Heart right ventricle (tissue), 16 donors: ENCODE data around the gene PLCL2. TPM values are rescaled to one million over a fixed set of nuclear protein-coding genes. Genes with fewer than 3 reads are reported as not detected.
"Not testable (repeated sequence)": the region's sequence is repeated elsewhere in the genome, so short reads cannot be mapped to it uniquely, and the experiment has no call there.

Experiments
- ATAC-seq, 8 donors: fragments of 200-7000 bp; cut with Tn5 transposase; one replicate each; pipeline ENCODE4 v1.9.1; 2020; ENCODE audit warnings: mild to moderate bottlenecking in 8 of 8, moderate library complexity in 8 of 8, moderate number of reproducible peaks in 1 of 8
- DNase-seq, 2 donors: peaks; one replicate each; pipeline ENCODE4 v3.0.0-alpha.2; 2020
- H3K27ac ChIP-seq, 10 donors: fragments of 200-600 bp; sonication (generic) in 2 of 10; one replicate each; pipeline versions ENCODE4 v1.5.0 to v1.8.0; 2020 to 2022; ENCODE audit warnings: mild to moderate bottlenecking in 3 of 10
- H3K27me3 ChIP-seq, 7 donors: fragments of 200-600 bp; one replicate each; pipeline ENCODE4 v1.8.0; 2021 to 2022; ENCODE audit warnings: mild to moderate bottlenecking in 2 of 7
- H3K36me3 ChIP-seq, 9 donors: fragments of 200-600 bp; sonication (generic) in 1 of 9; one replicate each; pipeline versions ENCODE4 v1.5.0 to v1.8.0; 2020 to 2022; ENCODE audit warnings: mild to moderate bottlenecking in 2 of 9
- H3K4me1 ChIP-seq, 9 donors: fragments of 200-600 bp; sonication (generic) in 1 of 9; one replicate each; pipeline versions ENCODE4 v1.5.0 to v1.8.0; 2020 to 2022; ENCODE audit warnings: mild to moderate bottlenecking in 4 of 9
- H3K4me3 ChIP-seq, 10 donors: fragments of 200-600 bp; sonication (generic) in 2 of 10; one replicate each; pipeline versions ENCODE4 v1.5.0 to v1.8.0; 2020 to 2022; ENCODE audit warnings: mild to moderate bottlenecking in 7 of 10, moderate library complexity in 2 of 10
- H3K9me3 ChIP-seq, 11 donors: fragments of 200-600 bp in 10 of 11; sonication (generic) in 2 of 11; one replicate each; pipeline versions ENCODE4 v1.5.0 to v1.8.0; 2013 to 2022; ENCODE audit warnings: mild to moderate bottlenecking in 2 of 11, control low read depth in 1 of 11, moderate library complexity in 1 of 11
- WGBS, 2 donors: extraction: QIAGEN DNeasy Blood & Tissue Kit; methylation state at CpG; one replicate each; pipeline ENCODE4 v1.1.7; 2013; ENCODE audit warnings: inconsistent platforms in 1 of 2; 5-methylcytosine and 5-hydroxymethylcytosine counted together
- intact Hi-C, 10 donors: fragments of 100-400 bp; cut with DNase I; formaldehyde crosslinking; loops; one replicate each; pipeline versions ENCODE4 v1.11.1 to v1.14.2; 2022
- polyA plus RNA-seq, 2 donors: library from polyadenylated mRNA; stranded (reverse); fragments of 200-250 nt; gene quantifications; one replicate each; pipeline ENCODE4 v1.2.3, GENCODE V29; 2013
- total RNA-seq, 10 donors: library from RNA; stranded (reverse); fragmentation: NEBNext Ultra II Directional in 3 of 10; extraction: Animal tissue kit (Norgen Biotek cat#: 25700) in 3 of 10; gene quantifications; one replicate each; pipeline versions ENCODE4 v1.2.1 to v1.2.4, GENCODE V29; 2021 to 2023
- TF ChIP-seq, protein P1 (sequence below), 9 donors: fragments of 200-600 bp; sonication (generic) in 2 of 9; IDR thresholded peaks; one replicate each; pipeline versions ENCODE4 v1.5.0 to v1.8.0; 2021 to 2022; ENCODE audit warnings: antibody characterized with exemption in 9 of 9, mild to moderate bottlenecking in 5 of 9, moderate library complexity in 1 of 9
- donor health status: Arrhythmogenic right ventricular cardiomyopathy.
- donor health status: ischemic (EF 13 %, LVEDD 7.1; RV severe dilation, severe dysfunction).
- donor health status: healthy with polysubstance abuse.
- donor health status: DM: no; HTN: yes; CAD: no.
- donor health status: DM: no; HTN: no; CAD: no.
- donor health status: ischemic (EF 25% LVEDD 6.9; RV normal size, moderate dysfunction).
- donor health status: ischemic (EF 25% LVEDD 5.7; RV mildly dilated, moderate dysfunction).
- donor health status: healthy.
- donor health status: DM: yes; HTN: yes; CAD: no.
- donor health status: Ischemic cardiomyopathy.
- donor health status: ischemic (EF 35%, LVEDD 5.7; RV mildly dilated, moderate dysfunction).
- donor health status: nonischemic (EF 11% LVEDD 7.7; RV severe dilation, severe dysfunction).
- donor health status: DM: yes; HTN: yes; CAD: no.
- donor health status: PGD.
- donor health status: ischemic (EF 29% LVEDD 5.4; RV normal size, mild dysfunction).
- donor health status: nonischemic (EF 23%, LVEDD 6.1; RV moderate dilation, normal function).

PLCL2 gene
- total and polyA plus RNA-seq, 12 donors, result 8.7 to 79.8 (median 53.0) TPM

DNA sequence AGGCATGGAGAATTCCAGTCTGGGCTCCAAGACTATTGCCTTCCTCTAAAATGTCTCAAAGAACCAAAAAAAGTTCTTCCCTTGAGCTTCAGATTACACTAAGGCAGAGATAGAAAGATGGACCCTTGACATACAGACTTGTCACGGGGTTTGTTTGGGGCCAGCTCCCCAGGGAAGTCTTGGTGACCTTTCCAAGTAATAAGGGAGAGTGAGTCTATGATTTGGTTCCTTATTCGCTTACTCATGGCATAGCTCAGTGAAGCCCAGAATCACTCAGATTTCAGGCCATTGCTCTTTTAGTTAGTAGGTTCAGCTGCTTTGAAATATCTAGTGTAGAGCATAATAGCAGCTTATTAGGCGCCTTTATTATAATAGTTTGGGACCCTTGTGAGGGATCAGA lies 90.3 kb downstream of the PLCL2 start:
- TF ChIP-seq, protein P1, sequence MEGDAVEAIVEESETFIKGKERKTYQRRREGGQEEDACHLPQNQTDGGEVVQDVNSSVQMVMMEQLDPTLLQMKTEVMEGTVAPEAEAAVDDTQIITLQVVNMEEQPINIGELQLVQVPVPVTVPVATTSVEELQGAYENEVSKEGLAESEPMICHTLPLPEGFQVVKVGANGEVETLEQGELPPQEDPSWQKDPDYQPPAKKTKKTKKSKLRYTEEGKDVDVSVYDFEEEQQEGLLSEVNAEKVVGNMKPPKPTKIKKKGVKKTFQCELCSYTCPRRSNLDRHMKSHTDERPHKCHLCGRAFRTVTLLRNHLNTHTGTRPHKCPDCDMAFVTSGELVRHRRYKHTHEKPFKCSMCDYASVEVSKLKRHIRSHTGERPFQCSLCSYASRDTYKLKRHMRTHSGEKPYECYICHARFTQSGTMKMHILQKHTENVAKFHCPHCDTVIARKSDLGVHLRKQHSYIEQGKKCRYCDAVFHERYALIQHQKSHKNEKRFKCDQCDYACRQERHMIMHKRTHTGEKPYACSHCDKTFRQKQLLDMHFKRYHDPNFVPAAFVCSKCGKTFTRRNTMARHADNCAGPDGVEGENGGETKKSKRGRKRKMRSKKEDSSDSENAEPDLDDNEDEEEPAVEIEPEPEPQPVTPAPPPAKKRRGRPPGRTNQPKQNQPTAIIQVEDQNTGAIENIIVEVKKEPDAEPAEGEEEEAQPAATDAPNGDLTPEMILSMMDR (IDR thresholded peaks at IDR 0.05), result no peak
- DNase-seq (no peak), ATAC-seq (peak in 1 of 8 donors; percentile 25)
- peaks cover 0 to 16% (median 0%) of the 10 kb centered on the region in 11 donors for H3K9me3 ChIP-seq
- intact Hi-C loops, result no loop called here
- WGBS, 2 donors, result 64 to 75% methylated on average over 3 of the region's 3 CpGs
- H3K27me3 ChIP-seq, result no peaks in the 10 kb centered on the region
- no peak overlapping the region for H3K27ac ChIP-seq
- H3K4me1 ChIP-seq, result peaks cover 0 to 27% (median 12%) of the 10 kb centered on the region in 9 donors
- H3K4me3 ChIP-seq, result no peak overlapping the region
- no peaks in the 10 kb centered on the region for H3K36me3 ChIP-seq

DNA sequence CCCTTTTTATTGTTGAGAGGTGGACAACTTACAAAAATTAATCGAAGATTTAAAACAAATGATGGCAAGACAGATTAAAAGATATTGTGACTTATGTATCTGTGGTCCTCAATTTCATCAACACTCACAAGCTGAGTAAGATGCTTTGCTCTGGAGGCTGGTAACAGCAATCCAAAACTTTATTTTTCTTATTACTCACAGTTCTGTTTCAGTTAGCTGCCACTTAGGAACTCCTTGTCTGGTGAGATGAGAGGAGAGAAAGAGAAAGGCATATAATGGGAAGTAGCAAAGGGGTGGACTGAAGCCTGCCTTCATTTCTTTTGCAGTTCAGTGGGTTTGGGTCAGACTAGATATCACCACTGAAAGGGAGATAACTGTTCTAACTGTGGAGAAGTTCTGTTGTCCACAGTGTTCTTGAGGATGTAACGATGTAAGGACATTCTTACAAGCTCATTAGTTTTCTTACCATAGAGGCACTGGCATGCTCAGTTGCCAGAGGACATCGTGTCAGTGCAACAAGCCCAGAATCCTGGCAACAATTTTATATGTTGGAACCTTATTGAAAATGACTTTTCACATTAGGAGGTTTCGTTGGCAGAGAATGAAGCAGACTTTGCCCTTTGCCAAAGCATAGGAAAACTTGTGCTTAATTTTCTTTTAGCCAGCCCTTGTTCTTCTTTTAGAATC lies 93.6 kb downstream of the PLCL2 start:
- no peak overlapping the region for H3K4me3 ChIP-seq
- H3K27ac ChIP-seq, result peak overlapping the region in 1 of 10 donors; percentile 29
- H3K9me3 ChIP-seq, result peaks cover 0 to 3% (median 0%) of the 10 kb centered on the region in 11 donors
- ATAC-seq (peak in 4 of 8 donors; percentile 29 to 51 (median 40)), DNase-seq (no peak)
- no peaks in the 10 kb centered on the region for H3K27me3 ChIP-seq
- TF ChIP-seq, protein P1 (IDR thresholded peaks at IDR 0.05), result no peak
- H3K36me3 ChIP-seq, result no peaks in the 10 kb centered on the region
- 53 to 72% methylated on average over 4 of the region's 4 CpGs for WGBS, 2 donors
- peaks cover 0 to 46% (median 23%) of the 10 kb centered on the region in 9 donors for H3K4me1 ChIP-seq
- intact Hi-C loops, result no loop called here

DNA sequence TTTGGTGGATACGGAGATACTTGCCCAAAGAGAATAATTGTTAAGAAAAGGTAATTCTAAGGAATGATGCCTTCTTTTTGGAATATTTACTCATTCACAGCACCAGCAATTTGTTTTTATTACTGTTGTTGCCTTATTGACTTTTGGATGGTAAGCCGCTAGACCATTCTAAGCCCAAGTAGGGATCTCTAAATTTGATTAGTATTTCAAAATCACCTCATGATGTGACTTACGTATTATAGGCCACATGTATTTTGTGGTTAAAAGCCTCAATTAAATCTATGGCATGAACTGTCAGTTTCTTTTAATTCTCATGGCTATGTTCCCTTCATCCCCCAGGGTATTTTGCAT lies 94.1 kb downstream of the PLCL2 start:
- TF ChIP-seq, protein P1 (IDR thresholded peaks at IDR 0.05), result no peak
- no peaks in the 10 kb centered on the region for H3K9me3 ChIP-seq
- DNase-seq (no peak), ATAC-seq (no peak)
- H3K36me3 ChIP-seq, result no peaks in the 10 kb centered on the region
- 72 to 80% methylated on average over 3 of the region's 3 CpGs for WGBS, 2 donors
- H3K4me3 ChIP-seq, result no peak overlapping the region
- H3K4me1 ChIP-seq, result peaks cover 0 to 49% (median 23%) of the 10 kb centered on the region in 9 donors
- H3K27ac ChIP-seq, result peak overlapping the region in 1 of 10 donors; percentile 29
- H3K27me3 ChIP-seq, result no peaks in the 10 kb centered on the region
- intact Hi-C loops, result no loop called here

DNA sequence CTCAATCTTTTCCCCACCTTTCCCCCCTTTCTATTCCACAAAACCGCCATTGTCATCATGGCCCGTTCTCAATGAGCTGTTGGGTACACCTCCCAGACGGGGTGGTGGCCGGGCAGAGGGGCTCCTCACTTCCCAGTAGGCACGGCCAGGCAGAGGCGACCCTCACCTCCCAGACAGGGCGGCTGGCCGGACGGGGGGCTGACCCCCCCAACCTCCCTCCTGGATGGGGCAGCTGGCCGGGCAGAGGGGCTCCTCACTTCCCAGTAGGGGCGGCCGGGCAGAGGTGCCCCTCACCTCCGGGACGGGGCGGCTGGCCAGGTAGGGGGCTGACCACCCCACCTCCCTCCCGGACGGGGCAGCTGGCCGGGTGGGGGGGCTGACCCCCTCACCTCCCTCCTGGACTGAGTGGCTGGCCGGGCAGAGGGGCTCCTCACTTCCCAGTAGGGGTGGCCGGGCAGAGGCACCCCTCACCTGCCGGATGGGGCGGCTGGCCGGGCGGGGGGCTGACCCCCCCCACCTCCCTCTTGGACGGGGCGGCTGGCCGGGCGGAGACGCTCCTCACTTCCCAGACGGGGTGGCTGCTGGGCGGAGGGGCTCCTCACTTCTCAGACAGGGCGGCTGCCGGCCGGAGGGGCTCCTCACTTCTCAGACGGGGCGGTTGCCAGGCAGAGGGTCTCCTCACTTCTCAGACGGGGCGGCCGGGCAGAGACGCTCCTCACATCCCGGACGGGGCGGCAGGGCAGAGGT lies 95.2 kb downstream of the PLCL2 start:
- H3K36me3 ChIP-seq, H3K27ac ChIP-seq, ATAC-seq, H3K27me3 ChIP-seq, H3K4me3 ChIP-seq, DNase-seq, intact Hi-C loops, H3K9me3 ChIP-seq: not testable (repeated sequence)
- peaks cover 0 to 47% (median 21%) of the 10 kb centered on the region in 9 donors for H3K4me1 ChIP-seq
- WGBS, 2 donors, result 94 to 99% methylated on average over 13 to 37 of the region's 43 CpGs

DNA sequence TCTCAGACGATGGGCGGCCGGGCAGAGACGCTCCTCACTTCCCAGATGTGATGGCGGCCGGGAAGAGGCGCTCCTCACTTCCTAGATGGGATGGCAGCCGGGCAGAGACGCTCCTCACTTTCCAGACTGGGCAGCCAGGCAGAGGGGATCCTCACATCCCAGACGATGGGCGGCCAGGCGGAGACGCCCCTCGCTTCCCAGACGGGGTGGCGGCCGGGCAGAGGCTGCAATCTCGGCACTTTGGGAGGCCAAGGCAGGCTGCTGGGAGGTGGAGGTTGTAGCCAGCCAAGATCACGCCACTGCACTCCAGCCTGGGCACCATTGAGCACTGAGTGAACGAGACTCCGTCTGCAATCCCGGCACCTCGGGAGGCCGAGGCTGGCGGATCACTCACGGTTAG lies 95.8 kb downstream of the PLCL2 start:
- 98% methylated on average over 12 to 14 of the region's 26 CpGs for WGBS, 2 donors
- DNase-seq, H3K9me3 ChIP-seq, H3K4me3 ChIP-seq, ATAC-seq, H3K36me3 ChIP-seq, intact Hi-C loops, H3K27ac ChIP-seq, H3K27me3 ChIP-seq: not testable (repeated sequence)
- peaks cover 0 to 47% (median 17%) of the 10 kb centered on the region in 9 donors for H3K4me1 ChIP-seq
